Smooth muscle cell of the brain vasculature (primary cell): ENCODE results near the gene SCN2A.

Source experiments
- DNase-seq: peaks from one replicate; pipeline ENCODE4 v3.0.0-alpha.2; 2012; ENCODE audit warnings: low read depth, low spot score

SCN2A gene

DNA sequence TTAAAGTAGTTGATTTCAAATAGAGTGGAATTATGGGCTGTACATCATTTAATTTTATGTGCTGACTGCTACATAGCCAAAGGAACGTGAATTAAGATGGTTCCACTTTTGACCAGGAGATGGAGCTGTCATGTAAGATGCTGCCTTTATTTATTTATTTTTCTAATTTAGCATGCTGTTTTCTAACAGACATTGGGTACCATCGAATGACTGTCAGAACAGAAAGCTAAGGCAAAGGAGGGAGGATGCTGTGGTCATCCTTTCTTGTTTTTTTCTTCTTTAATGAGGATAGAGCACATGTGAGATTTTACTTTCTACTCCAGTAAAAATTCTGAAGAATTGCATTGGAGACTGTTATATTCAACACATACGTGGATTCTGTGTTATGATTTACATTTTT lies at the start of gene SCN2A:
TSS of gene SCN2A (plus strand) at position 185 of the 400 bp plus-strand sequence. CDS start 56,410 bp downstream, outside the sequence.
- peak; percentile 13 for DNase-seq

DNA sequence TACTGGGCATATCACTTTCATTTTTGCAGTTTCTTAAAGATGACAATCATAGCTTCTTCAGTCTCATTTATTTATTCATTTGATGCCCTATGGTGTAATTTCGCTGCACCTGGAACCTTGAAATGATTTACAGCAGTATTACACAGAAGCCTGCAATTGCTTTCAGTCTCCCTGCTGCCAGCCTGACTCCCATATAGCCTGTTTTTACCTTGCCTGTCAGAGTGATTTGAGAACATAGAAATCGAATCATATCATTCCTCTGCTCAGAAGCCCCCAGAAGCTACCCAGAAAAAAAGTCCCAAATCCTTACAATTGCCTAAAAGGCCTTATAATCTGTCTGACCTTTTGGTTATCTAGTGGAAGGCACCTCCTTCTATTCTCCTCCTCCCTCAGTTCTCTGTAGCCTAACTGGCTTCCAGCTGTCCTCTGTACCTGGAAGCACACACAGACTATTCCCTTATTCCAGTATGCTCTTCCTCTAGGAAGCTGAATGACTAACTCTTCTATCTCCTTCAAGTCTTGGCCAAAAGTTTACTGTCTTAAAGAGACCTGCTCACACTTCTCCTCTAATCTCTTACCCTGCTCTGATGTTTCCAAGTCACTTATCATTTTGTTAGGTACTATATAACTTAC lies 48.0 kb upstream of the SCN2A start:
- no peak for DNase-seq

DNA sequence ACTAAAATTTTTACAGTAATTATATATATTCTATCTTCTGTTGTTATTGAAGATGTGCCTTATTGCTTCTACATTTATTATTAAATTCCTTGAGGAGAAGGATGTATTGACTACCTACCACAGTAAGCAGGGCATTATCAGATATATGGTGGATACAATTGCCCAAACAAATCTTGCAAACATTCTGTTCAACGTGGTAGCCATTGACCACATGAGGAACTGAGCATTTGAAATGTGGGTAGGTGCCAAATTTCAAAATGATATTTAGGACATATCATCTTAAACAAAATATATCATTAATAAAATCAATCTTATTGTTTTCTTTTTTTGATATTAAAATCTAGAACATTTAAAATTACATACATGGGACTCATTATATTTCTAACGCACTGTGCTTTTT lies 46.5 kb upstream of the SCN2A start:
- no peak for DNase-seq

DNA sequence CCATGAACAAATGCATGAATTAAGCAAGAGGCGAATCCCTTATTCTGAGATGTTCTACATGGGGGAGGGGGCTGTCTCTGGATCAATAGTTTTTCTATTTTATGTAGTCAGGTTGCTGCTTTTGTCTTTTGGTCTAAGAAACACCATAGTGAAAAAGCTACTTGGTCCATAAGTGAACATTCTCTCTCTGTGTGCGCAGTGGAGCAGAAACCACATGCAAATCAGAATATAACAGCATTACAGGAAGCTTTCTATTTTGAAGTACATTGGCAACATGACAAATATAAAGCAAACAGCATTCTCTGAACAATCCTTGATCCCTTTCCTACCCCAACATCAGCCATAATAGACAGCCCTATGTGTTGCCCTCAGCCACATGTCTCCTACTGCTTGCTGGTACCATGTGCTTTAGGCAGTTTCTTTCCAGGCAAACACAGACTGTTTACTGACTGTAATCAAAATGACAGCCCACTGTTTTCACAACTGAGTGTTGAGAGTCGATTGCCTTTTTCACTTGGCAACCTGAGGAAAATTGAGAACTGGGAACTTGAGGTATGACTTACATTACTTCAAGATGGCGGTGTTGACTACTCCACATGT lies 45.9 kb upstream of the SCN2A start:
- no peak for DNase-seq

DNA sequence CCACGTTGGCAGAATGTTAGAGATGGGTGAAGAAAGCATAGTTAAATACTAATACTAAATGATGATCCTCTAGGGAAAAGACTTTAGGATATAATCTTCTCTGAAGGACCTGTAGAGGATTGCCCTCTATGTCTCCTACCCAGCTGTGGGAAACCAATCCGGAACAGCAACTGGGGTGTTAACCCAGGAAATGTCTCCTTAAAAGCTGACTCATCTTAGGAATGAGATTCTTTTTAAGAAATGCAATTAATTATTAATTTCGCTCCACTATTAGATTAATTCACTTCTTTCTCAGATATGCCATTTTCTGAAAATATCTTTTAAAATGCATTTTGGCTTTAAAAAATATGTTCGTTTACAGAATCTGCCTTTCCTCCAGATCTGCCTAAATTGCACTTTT lies 42.8 kb upstream of the SCN2A start:
- DNase-seq, result no peak

DNA sequence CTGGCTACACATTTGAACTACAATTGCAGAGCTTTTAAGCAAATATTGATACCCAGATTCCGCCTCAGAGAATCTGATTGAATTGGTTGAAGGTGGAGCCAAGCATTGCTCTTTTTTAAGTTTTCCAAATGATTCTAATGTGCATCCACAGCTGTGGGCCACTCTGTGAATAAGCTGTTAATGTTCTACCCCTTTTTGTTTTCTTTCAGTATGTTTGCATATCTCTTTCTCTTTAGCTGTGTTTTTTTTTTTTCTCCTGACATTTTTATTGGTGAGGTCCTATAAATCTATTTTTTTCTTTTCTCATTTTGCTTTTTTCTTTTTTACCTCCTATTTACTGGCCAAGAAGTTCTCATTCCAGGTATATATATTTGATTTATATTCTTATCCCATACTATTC lies 41.9 kb upstream of the SCN2A start:
- no peak for DNase-seq

DNA sequence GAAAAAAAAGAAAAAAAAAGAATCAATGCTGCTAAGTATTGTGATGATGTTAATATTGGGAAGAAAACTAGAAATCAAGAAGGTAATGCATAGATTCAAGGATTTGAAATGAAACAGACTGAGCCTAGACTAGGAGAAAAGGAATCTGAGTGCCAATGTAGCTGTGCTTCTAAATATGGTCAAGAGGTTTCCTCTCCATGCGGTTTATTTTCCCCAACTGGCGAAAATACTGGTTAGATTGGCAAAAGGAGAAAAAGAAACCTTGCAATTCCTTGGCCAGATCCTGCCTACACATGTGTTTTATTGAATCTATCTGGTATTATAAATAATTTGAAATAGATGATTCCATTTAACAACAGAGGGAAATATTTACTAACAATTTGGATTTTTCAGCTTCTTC lies 41.0 kb upstream of the SCN2A start:
- DNase-seq, result no peak

DNA sequence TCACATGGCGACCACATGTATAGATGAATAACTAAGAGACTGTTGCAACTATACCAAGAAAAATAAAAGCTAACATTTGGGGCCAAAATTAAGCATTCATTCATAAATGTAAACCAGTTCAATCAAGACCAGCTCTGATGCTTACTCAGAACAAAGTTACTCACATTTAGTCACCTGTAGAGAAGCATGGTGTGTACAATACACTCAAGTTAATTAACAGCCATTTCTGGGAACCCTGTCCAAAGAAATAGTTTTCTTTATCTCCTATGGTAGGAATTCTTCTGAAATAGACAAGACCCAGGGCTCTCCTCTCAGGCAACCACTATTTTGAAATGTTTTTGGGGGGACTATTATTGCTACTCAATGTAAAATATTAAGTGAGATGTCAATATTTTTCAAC lies 37.0 kb upstream of the SCN2A start:
- no peak for DNase-seq

DNA sequence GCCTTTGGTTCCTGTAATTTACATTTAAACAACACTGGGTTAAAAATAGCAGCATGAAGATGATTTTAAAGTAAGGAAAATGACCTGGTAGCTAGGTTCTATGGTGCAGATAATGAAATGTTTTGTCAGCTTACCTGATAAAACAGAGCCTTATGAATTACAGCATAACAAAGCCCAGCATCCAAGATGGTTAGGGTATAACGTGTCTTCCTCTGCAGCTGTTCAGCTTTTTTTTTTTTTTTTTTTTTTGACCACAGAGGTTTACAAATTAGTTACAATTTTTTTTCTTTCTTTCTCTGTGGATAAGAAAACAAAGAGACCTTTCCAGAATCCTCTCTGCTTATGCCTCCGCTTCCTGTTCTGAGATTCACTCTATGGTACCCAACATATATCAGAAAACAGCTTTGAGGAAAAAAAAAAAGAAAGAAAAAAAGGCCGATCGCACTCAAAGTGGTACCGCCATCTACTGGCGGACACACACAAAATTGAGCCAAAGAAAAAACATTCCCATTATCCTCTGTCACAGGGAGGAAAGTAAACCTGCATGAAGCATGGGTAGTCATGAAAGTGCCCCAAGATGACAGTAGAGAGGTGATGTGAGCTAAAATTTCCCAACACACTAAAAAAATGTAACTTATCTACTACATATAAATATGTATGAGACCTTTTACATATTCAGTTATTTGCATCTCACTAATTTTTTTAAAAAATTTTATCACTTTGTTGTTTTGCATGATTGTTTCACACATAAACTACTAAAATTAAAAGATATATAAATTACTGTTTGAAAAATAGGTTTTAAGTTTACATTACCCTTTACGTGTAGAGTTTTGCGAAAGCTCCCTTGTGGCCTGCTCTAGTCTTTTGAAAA lies 35.3 kb upstream of the SCN2A start, which contains the start of gene SCN3A:
TSS of gene SCN3A (minus strand) at position 362 of the 871 bp plus-strand sequence. CDS start 27,656 bp downstream, outside the sequence.
- peak; percentile 18 for DNase-seq

DNA sequence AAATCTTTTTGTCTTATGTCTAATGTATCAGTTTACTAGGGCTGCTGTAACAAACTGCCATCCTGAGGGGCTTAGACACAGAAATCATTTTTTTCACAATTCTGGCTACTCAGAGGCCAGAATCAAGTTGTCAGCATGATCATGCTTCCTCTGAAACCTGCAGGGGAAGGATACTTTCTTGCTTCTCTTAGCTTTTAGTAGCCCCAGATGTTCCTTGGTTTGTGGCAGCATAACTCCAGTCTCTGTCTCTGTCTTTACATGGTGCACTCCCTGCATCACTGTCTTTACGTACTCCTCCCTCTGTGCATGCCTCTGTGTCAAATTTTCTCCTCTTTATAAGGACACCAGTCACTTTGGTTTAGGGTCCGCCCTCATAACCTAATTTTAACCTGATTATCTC lies 33.3 kb upstream of the SCN2A start:
- DNase-seq, result no peak

DNA sequence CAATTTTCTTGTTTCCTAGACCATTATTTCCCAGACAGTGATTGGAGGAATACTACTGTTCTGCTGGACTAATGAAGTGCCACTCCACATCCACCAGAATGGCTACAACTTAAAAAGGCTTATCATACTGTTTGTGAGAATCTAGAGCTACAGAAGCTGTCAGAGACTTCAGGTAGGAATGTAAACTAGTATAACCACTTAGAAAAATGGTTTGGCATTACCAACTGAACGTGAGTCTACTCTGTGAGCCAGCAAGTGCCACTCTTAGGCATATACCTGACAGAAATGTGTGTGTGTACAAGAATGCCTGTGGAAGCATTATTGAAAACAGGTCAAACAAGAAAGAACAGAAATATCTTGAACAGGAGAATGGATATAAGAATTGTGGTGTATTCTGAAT lies 31.1 kb upstream of the SCN2A start:
- DNase-seq, result no peak

DNA sequence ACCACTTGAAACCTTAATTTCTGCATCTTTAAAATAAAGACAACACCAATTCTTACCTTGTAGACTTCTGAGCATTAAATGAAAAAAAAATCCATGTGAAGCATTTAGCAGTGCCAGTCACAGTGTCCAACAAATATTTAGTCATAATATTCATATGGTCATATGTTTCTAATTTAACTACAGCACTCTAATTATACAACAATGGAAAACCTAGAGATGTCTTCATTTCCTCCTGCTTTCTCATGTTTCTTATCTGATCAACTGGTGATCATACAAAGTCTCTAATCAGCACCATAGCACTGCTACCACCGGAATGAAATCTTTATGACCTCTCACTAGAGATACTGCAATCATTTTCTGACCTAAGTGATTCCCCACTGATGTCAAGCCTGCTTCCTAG lies 25.1 kb upstream of the SCN2A start:
- DNase-seq, result no peak

DNA sequence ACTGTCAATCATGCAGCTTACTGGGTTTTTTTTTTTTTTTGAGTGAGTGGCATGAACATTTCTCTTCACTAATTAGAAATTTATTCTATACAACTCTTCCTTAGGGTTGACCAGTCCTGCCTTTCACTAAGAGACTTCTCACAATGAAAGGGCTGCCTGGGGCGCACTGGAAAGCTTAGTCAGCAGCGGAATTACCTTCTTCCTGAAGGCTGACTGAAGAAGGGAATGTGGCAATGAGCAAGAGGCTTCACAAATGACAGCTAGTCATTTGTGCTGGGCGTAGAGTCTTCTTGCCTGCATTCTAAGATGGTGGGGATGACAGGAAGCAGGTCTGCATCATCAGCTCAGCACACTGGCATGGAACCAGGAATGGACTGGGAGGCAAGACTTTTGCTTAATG lies 19.7 kb upstream of the SCN2A start:
- DNase-seq, result no peak

DNA sequence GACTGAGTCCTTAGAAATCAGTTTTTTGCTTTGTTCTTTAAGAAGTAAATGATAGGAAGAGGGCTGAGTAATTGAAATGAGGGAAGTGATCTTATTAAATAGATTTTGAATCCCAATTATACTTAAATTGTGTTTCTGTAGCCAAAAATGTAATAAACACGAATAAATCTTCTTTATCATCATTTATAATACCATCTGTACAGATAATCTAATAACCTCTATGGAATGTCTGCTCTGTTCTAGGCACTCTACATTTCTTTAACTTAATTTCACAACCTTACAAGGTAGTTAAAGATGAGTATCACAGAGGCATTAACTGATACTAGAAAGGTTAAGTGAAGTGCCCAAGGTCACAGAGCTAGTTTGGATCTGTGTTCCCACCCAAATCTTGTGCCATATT lies 14.3 kb upstream of the SCN2A start:
- DNase-seq, result no peak

DNA sequence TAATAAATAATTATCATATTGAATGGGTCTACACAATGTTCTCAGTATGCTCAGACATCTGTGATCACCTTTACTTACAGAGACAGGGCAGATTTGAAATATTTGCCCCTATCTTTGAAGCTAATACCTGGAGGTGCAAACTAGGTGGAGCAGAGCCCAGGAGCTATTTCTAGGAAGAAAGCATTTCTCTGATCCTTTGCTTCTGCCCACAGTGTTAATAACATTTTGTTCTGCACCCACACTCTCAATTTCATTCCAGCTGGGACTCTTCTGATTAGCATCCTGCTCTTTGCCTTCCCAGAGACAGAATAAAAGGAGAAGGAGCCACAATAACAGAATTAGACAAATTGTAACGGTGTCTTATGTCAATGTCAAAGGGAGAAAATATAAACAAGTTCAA lies 11.6 kb upstream of the SCN2A start:
- DNase-seq, result no peak

DNA sequence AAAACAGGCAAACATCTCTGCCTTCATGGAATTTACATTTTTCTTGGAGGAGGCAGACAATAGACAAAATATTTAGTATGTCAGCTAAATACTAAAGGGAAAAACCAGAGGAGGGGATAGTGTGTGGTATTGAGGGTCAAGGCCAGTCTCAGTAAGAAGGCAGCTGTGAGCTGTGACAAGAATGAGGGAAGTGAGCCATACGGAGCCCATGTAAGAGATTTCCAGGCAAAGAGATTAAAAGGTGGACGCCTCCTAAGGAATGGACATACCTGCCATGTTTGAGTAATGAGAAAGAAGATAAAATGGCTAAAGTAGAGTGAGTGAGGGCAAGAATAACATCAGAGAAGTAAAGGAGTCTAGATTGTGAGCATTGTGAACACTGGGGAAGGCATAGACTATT lies 2.2 kb upstream of the SCN2A start:
- no peak for DNase-seq

DNA sequence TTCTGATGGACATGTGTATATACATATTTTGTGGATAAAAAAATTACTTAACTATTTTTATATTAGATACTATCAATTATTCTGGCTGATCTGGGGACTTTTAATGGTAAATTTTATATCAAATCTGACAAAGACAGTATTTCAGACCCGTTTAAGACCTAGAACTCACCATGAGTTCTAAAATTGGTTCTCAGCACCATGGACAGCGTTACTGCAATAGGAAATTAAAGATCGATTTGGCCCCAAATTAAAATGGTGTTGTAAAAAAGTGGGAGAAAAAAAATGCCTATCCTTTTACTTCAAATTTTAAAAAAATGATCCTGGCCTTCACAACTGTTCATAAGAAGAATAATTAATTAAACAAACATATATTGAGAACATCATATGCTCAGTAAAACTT lies 919 bp upstream of the SCN2A start:
- DNase-seq, result peak; percentile 4

DNA sequence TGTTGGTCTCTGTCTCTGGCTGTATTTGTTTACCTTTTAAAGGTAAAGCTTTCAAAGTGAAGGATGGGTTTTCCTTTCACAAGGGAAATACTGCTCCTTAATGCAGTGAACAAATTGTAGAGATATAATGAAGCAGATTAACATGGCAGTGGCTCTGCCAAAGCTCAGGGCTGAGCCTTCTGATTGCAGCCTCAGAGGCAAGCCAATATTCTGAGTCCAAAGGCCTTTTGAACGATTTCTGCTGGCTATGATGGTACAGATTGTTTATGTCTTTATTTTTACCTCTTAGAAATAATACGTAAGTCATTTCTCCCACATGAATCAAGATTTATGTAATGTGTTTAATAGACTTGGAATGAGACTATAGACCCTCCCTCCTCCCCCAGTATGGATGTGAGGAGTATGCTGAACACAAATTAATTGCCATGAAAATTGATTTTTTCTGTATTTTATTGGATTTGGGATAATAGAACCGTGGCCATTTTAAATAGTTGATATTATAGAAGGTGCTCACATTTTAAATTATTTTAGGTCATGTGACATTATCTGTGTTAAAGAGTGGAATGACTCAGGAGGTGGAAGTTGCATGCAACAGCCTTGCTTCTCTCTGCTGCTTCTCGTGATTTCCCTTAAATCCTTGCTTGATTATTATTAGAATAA lies 772 bp downstream of the SCN2A start:
- DNase-seq, result no peak

DNA sequence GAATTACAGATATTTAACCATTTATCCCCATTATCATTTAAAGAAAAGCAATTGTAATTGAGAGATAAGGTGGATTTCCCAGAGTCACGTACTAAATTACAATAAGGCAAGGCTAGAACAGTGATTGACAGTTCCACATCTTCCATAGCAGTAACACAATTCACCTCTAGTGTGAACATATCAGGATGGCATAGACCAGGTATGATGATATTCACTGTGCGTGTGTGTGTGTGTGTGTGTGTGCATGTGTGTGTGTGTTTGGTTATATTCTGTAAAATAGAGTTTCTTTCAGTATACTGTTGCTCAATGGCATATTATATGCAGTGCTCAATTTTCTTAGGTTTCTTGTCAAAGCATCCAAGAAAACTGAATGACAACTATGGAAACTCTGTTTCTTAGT lies 1.7 kb downstream of the SCN2A start:
- no peak for DNase-seq

DNA sequence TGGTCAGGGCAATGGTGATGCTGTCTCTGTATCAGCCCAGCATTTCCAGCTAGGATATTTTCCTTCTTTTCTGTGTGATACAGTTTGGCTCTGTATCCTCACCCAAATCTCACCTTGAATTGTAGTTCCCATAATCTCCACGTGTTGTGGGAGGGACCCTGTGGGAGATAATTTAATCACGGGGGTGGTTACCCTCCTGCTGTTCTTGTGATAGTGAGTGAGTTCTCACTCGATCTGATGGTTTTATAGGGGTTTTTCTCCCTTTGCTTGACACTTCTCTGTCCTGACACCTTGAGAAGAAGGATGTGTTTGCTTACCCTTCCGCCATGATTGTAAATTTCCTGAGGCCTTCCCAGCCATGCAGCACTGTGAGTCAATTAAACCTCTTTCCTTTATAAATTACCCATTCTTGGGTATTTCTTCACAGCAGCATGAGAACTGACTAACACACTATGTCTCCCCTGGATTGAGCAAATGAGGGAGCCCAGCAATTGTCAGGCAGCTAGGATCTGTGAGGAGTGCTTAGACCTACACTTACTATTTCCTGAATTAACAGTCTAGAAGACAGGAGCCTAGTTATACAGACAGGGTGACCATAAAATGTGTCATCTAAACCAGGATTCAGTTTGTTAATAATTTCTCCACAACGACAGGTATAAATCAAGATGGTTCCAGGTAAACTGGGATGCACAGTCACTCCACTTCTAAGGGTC lies 6.0 kb downstream of the SCN2A start:
- DNase-seq, result no peak

DNA sequence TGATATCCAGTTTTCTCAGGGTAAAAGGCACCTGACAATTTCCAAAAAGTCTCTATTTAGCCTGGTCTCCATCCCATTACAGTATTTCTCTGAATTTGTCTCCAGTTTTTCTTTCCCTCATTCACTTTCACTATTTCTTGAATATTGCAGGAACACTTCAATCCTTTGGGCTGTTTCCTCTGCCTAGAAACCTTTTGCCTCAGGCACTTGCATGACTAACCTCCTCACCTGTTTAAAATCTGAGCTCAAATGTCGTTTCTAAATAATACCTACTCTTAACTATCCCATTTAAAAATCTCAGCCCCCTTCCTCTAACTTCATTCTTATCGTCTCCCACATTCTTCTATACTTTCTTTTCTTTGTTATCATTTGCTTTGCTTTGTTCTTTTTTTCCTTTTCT lies 9.0 kb downstream of the SCN2A start:
- no peak for DNase-seq

DNA sequence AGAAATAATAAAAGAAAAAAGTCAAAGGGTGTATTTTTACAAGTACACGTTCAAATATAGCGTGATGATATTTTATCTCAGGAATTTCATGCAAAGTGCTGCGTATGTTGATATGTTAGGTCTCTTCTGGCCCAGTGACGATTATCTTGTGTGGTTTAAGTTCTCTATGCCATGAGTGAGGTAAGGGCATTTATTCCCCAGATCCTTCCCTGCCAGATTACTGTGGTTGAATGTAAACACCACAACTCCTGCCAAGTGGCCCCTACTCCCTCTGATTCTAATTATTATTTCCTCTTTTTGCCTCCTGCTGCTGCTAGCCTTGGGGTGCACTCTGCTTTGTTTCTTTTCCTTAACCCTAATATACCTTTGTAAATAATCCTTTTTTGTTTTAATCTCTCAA lies 12.2 kb downstream of the SCN2A start:
- DNase-seq, result no peak
